GM12873 (cell line): ENCODE results near the gene PHACTR1.

ENCODE experiments used
- TF ChIP-seq, protein P1 (sequence below): IDR thresholded peaks from 2 replicates; pipeline ENCODE4 v1.5.1; 2012; ENCODE audit warnings: low read depth, mild to moderate bottlenecking, moderate library complexity, low read length, control low read depth; ENCODE audit not compliant: insufficient read depth; ENCODE audit errors: missing control alignments

The PHACTR1 gene

DNA sequence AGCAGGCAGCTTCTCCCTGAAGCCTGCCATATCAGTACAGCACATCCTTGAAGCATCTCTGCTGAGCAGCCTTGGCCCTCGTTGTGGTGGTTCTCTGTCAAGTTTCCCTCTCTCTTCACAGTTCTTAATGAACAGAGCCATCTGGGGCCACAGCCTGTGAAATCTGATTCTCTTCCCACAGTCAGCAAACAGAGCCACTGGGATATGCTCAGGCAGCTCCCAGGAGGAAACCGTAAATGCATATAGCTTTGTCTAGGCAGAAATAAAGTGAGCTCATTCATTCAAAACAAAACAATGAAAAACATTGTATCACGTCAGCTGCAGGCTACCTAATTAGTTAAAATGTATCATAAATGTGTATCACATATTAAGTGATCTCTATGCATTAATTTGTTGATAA, 531.5 kb downstream of the PHACTR1 start:
- TF ChIP-seq, protein P1, sequence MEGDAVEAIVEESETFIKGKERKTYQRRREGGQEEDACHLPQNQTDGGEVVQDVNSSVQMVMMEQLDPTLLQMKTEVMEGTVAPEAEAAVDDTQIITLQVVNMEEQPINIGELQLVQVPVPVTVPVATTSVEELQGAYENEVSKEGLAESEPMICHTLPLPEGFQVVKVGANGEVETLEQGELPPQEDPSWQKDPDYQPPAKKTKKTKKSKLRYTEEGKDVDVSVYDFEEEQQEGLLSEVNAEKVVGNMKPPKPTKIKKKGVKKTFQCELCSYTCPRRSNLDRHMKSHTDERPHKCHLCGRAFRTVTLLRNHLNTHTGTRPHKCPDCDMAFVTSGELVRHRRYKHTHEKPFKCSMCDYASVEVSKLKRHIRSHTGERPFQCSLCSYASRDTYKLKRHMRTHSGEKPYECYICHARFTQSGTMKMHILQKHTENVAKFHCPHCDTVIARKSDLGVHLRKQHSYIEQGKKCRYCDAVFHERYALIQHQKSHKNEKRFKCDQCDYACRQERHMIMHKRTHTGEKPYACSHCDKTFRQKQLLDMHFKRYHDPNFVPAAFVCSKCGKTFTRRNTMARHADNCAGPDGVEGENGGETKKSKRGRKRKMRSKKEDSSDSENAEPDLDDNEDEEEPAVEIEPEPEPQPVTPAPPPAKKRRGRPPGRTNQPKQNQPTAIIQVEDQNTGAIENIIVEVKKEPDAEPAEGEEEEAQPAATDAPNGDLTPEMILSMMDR: no peak

DNA sequence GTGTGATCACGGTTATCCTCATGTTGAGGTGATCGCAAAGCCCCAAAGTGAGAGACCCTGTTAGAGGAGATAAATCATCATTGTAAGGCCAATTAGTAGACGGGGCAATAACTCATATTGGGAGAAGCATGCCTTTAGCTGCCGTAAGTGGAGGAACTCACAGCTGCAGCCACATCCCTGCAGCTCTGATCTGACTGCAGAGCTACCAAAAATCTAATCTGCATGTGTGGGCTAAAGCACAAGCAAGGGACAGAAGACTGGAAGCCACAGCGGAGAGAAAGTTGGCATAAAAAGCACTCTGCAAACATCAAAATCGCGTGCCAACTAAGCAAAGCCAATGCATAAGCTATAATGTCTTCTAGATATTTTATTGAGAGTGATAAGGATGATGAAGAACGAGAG, 532.0 kb downstream of the PHACTR1 start:
- TF ChIP-seq, protein P1: no peak

DNA sequence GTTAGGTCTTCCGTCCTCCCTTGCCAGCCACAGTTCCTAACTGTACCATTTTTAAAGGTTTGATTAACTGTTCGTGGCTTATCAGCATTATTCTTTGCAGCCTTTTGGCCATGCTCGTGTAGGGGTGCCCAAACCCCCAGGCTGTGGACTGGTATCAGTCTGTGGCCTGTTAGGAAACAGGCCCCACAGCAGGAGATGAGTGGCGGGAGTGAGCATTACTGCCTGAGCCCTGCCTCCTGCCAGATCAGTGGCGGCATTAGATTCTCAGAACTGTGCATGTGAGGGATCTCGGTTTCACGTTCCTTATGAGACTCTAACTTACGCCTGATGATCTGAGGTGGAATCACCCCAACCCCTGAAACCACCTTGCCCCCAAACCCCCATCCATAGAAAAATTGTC, 532.4 kb downstream of the PHACTR1 start:
- TF ChIP-seq, protein P1: no peak

DNA sequence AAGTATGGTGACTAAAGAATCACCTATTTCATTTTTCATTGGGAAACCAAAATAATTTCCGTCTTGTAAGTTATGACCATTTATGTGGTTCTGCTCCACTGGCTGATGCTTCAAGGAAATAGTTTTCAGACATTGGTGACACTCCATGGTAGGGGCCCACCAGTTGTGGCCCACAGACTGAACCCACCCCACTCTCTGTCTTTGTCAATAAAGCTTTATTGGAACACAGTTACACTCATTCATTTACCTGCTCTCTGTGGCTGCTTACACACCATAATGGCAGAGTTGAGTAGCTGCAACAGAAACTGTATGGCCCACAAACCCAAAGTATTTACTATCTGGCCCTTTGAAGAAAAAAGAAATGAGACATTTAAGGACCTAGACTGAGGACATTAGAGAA, 533.2 kb downstream of the PHACTR1 start:
- TF ChIP-seq, protein P1: no peak

DNA sequence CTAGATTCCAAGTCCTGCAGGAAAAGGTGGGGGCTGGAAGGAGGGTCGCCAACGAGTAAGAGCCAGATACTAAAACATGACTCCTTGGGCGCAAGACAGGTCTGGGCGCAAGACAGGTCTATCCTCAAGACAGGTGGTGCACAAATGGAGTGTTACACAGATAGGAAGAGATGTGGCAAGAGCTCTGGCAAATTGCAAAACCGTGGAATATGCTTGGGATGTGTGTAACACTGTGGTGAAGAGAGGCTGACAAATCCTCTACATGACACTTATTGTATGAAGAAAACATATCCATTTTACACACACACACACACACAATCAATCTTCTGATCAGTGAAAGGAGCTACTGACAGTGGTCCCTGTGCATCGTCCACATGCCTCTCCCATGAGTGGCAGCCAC, 534.1 kb downstream of the PHACTR1 start:
- TF ChIP-seq, protein P1: no peak

DNA sequence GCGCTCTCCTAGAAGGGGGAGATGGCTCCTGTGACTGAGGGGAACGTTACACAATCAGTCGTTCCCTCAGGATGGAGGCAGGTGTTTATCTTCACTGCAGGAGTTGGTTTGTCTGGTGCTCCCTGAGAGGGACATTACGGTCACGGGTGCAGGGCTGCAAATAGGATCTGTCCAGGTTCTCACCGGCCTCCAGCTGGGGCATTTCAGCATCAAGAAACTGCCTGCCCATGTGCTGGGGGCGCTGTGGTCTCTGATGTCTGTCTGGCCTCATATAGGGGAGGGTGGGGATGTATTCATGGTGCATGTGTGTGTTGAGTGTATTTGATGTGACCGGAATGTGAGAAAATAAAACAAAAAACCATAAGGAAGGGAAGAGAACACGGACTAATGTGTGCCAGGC, 534.7 kb downstream of the PHACTR1 start:
- TF ChIP-seq, protein P1: no peak

DNA sequence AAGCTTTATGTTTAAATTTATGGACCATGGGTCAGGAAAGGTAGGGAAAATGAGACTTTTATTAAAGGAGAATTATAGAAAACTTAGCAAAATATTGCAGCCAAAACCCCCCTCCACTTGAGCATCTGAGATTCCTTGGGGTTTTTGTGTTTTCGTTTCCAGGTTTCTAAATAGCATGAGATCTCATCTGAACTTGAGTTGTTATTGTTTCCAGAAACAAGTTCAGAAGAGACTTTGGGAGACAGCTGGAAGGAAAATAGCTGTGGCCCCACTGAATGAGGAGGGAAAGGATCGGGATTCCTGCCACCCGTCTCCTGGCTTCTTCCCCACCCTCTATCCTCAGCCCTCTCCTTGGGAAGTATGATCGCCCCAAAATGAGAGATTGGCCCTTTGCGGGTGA, 536.2 kb downstream of the PHACTR1 start:
- TF ChIP-seq, protein P1: no peak
